ENCODE data around the gene KCNT1. TPM values are rescaled to one million over a fixed set of nuclear protein-coding genes. Genes with fewer than 3 reads are reported as not detected.

The KCNT1 gene
- total and polyA plus RNA-seq, 3 donors from 2014 or later = 1.8 to 7.3 (median 5.3) TPM

GRCh38 chr9:135660407-135660806 is 41.6 kb upstream of the KCNT1 start:
- H3K4me3 ChIP-seq = no peak overlapping the region
- no peak for TF ChIP-seq CTCF (IDR thresholded peaks at IDR 0.05)
- no peak for TF ChIP-seq POLR2A (IDR thresholded peaks at IDR 0.05)
- no peaks in the 10 kb centered on the region for H3K36me3 ChIP-seq (ENCODE audit: low read depth, missing control alignments)
- no peaks in the 10 kb centered on the region for H3K27me3 ChIP-seq
- DNase-seq = no peak
- 86 to 89% methylated on average over 22 of the region's 22 CpGs for WGBS, 2 donors
- no peaks in the 10 kb centered on the region for H3K9me3 ChIP-seq
- intact Hi-C loops (cut with DNase I; ENCODE audit: low total_unique reads) = no loop called here
- H3K4me1 ChIP-seq = peaks cover 4% of the 10 kb centered on the region
- H3K27ac ChIP-seq = no peak overlapping the region

GRCh38 chr9:135661816-135662560 is 40.0 kb upstream of the KCNT1 start:
- TF ChIP-seq POLR2A (IDR thresholded peaks at IDR 0.05) (no peak), CTCF (IDR thresholded peaks at IDR 0.05) (no peak)
- Histone ChIP-seq H3K27ac (no peak overlapping the region), H3K27me3 (no peaks in the 10 kb centered on the region), H3K9me3 (no peaks in the 10 kb centered on the region), H3K4me3 (no peak overlapping the region), H3K36me3 (ENCODE audit: low read depth, missing control alignments) (no peaks in the 10 kb centered on the region), H3K4me1 (peaks cover 4% of the 10 kb centered on the region)
- intact Hi-C loops (cut with DNase I; ENCODE audit: low total_unique reads) = no loop called here
- WGBS, 2 donors = 41 to 47% methylated on average over 19 of the region's 19 CpGs
- DNase-seq = no peak

- Histone ChIP-seq H3K4me3 (no peak within 1 kb of the TSS), H3K27me3 (no peaks in the 10 kb centered on the region), H3K36me3 (ENCODE audit: low read depth, missing control alignments) (no peaks in the 10 kb centered on the region), H3K9me3 (no peaks in the 10 kb centered on the region), H3K4me1 (peaks cover 4% of the 10 kb centered on the region), H3K27ac (no peak within 1 kb of the TSS)
- peak; percentile 42 for DNase-seq
- 62% methylated on average over 18 to 25 of the region's 25 CpGs for WGBS, 2 donors
- intact Hi-C loops (cut with DNase I; ENCODE audit: low total_unique reads) = no loop called here
- TF ChIP-seq CTCF (IDR thresholded peaks at IDR 0.05) (no peak), POLR2A (IDR thresholded peaks at IDR 0.05) (no peak)
These were observed 39.1 kb upstream of the KCNT1 start, which contains the start of gene LCN9 for GRCh38 chr9:135662758-135663450. Gene LCN9 (plus strand): TSS chr9:135663309. CDS start chr9:135663322, 13 bp downstream.

- peaks cover 4% of the 10 kb centered on the region for H3K4me1 ChIP-seq
- no peaks in the 10 kb centered on the region for H3K27me3 ChIP-seq
- H3K27ac ChIP-seq = no peak overlapping the region
- WGBS, 2 donors = 75 to 82% methylated on average over 3 of the region's 3 CpGs
- no peak overlapping the region for H3K4me3 ChIP-seq
- no peaks in the 10 kb centered on the region for H3K36me3 ChIP-seq (ENCODE audit: low read depth, missing control alignments)
- intact Hi-C loops (cut with DNase I; ENCODE audit: low total_unique reads) = no loop called here
- TF ChIP-seq CTCF (IDR thresholded peaks at IDR 0.05) (no peak), POLR2A (IDR thresholded peaks at IDR 0.05) (no peak)
- no peaks in the 10 kb centered on the region for H3K9me3 ChIP-seq
- no peak for DNase-seq
These were observed 38.6 kb upstream of the KCNT1 start for GRCh38 chr9:135663451-135663770.
